Liver (tissue), 9 donors: ENCODE data around the gene TP53I11. TPM values are rescaled to one million over a fixed set of nuclear protein-coding genes. Genes with fewer than 3 reads are reported as not detected.

ENCODE experiments used
- DNase-seq: peaks from one replicate; pipeline ENCODE4 v3.0.0-alpha.2; 2017; ENCODE audit warnings: low spot score
- H3K27ac ChIP-seq, 2 donors: one replicate each; pipeline ENCODE4 v1.7.0; 2013; ENCODE audit warnings: inconsistent platforms in 2 of 2, low read length in 2 of 2, control low read depth in 1 of 2, low read depth in 1 of 2, mild to moderate bottlenecking in 1 of 2
- H3K27me3 ChIP-seq, 4 donors: one replicate each; pipeline versions ENCODE4 v1.6.1 to v1.7.0; 2013; ENCODE audit warnings: low read length in 3 of 4, inconsistent platforms in 1 of 4, mild to moderate bottlenecking in 1 of 4, moderate library complexity in 1 of 4; ENCODE audit not compliant: control insufficient read depth in 4 of 4, insufficient read depth in 4 of 4
- H3K36me3 ChIP-seq, 4 donors: one replicate each; pipeline versions ENCODE4 v1.6.1 to v1.7.0; 2013; ENCODE audit warnings: low read length in 3 of 4, mild to moderate bottlenecking in 3 of 4, low read depth in 1 of 4, moderate library complexity in 1 of 4; ENCODE audit not compliant: control insufficient read depth in 4 of 4, insufficient read depth in 3 of 4
- H3K4me1 ChIP-seq, 4 donors: one replicate each; pipeline versions ENCODE4 v1.6.1 to v1.7.0; 2013; ENCODE audit warnings: low read length in 3 of 4, mild to moderate bottlenecking in 3 of 4, moderate library complexity in 1 of 4; ENCODE audit not compliant: control insufficient read depth in 4 of 4, insufficient read depth in 4 of 4
- H3K4me3 ChIP-seq, 3 donors: one replicate each; pipeline versions ENCODE4 v1.6.1 to v1.7.0; 2013; ENCODE audit warnings: low read length in 3 of 3, control low read depth in 1 of 3, low read depth in 1 of 3, mild to moderate bottlenecking in 1 of 3
- H3K9ac ChIP-seq, 2 donors: one replicate each; pipeline ENCODE4 v1.7.0; 2013; ENCODE audit warnings: low read length in 2 of 2, mild to moderate bottlenecking in 2 of 2, moderate library complexity in 2 of 2, control low read depth in 1 of 2, low read depth in 1 of 2
- H3K9me3 ChIP-seq, 4 donors: one replicate each; pipeline versions ENCODE4 v1.6.1 to v1.7.0; 2013; ENCODE audit warnings: low read length in 3 of 4; ENCODE audit not compliant: control insufficient read depth in 4 of 4
- ATF3 ChIP-seq: IDR thresholded peaks from 2 replicates; pipeline ENCODE4 v1.6.1; 2016; ENCODE audit warnings: antibody characterized with exemption
- CTCF ChIP-seq: fragments of 150-350 bp; IDR thresholded peaks from 2 replicates; pipeline ENCODE4 v1.5.1; 2017; ENCODE audit warnings: improper control_type of control experiment, low read depth, low read length; ENCODE audit not compliant: missing input control
- EGR1 ChIP-seq, 2 donors: IDR thresholded peaks; 2 replicates each; pipeline ENCODE4 v1.6.1; 2016 to 2018; ENCODE audit warnings: antibody characterized with exemption in 2 of 2, low read depth in 2 of 2
- FOXA1 ChIP-seq: IDR thresholded peaks from 2 replicates; pipeline ENCODE4 v1.6.1; 2016; ENCODE audit warnings: antibody characterized with exemption
- FOXA2 ChIP-seq: IDR thresholded peaks from 2 replicates; pipeline ENCODE4 v1.6.1; 2016; ENCODE audit warnings: antibody characterized with exemption
- GABPA ChIP-seq, 2 donors: IDR thresholded peaks in 1 of 2; conservative IDR thresholded peaks in 1 of 2; 2 replicates each; pipeline ENCODE4 v1.6.1; 2016; ENCODE audit warnings: antibody characterized with exemption in 2 of 2, mild to moderate bottlenecking in 1 of 2, moderate library complexity in 1 of 2
- HNF4A ChIP-seq, 2 donors: conservative IDR thresholded peaks; 2 replicates each; pipeline ENCODE4 v1.6.1; 2016; ENCODE audit warnings: antibody characterized with exemption in 2 of 2, mild to moderate bottlenecking in 2 of 2
- HNF4G ChIP-seq: IDR thresholded peaks from 2 replicates; pipeline ENCODE4 v1.6.1; 2016; ENCODE audit warnings: antibody characterized with exemption
- JUND ChIP-seq, 2 donors: IDR thresholded peaks; 2 replicates each; pipeline ENCODE4 v1.6.1; 2016; ENCODE audit warnings: antibody characterized with exemption in 2 of 2
- NR2F2 ChIP-seq: IDR thresholded peaks from 2 replicates; pipeline ENCODE4 v1.6.1; 2016; ENCODE audit warnings: antibody characterized with exemption
- RAD21 ChIP-seq, 2 donors: IDR thresholded peaks; 2 replicates each; pipeline ENCODE4 v1.6.1; 2016; ENCODE audit warnings: antibody characterized with exemption in 2 of 2, mild to moderate bottlenecking in 2 of 2
- RXRA ChIP-seq, 2 donors: IDR thresholded peaks; 2 replicates each; pipeline ENCODE4 v1.6.1; 2017 to 2018; ENCODE audit warnings: antibody characterized with exemption in 2 of 2, mild to moderate bottlenecking in 1 of 2
- YY1 ChIP-seq: IDR thresholded peaks from 2 replicates; pipeline ENCODE4 v1.6.1; 2016; ENCODE audit warnings: antibody characterized with exemption, mild to moderate bottlenecking
- WGBS: extraction: QIAGEN DNeasy Blood & Tissue Kit; methylation state at CpG from one replicate; pipeline ENCODE4 v1.1.7; 2013; 5-methylcytosine and 5-hydroxymethylcytosine counted together
- polyA plus RNA-seq, 2 donors: library from polyadenylated mRNA; stranded (reverse) in 1 of 2; unstranded in 1 of 2; fragments of 200-250 nt in 1 of 2; fragments of >200 nt in 1 of 2; fragmentation: Nextera tagmentation in 1 of 2; extraction: Ambion mirVana in 1 of 2; gene quantifications; one replicate each; pipeline versions ENCODE4 v1.2.1 to v1.2.3, GENCODE V29; 2013 to 2015
- total RNA-seq, 2 donors: library from RNA; depleted of rRNA; stranded (reverse); fragments of >200 nt; gene quantifications; one replicate each; pipeline ENCODE4 v1.2.3, GENCODE V29; 2014
- TF ChIP-seq, protein P1 (sequence below): IDR thresholded peaks from 2 replicates; pipeline ENCODE4 v1.6.1; 2016; ENCODE audit warnings: antibody characterized with exemption
- TF ChIP-seq, protein P2 (sequence below): IDR thresholded peaks from 2 replicates; pipeline ENCODE4 v1.6.1; 2016; ENCODE audit warnings: antibody characterized with exemption
- donor health status: healthy.
- donor health status: healthy.
- donor health status: healthy.
- donor health status: healthy.
- donor health status: healthy.

The TP53I11 gene
- total and polyA plus RNA-seq, 4 donors, result 3.6 to 16.0 (median 8.3) TPM

DNA sequence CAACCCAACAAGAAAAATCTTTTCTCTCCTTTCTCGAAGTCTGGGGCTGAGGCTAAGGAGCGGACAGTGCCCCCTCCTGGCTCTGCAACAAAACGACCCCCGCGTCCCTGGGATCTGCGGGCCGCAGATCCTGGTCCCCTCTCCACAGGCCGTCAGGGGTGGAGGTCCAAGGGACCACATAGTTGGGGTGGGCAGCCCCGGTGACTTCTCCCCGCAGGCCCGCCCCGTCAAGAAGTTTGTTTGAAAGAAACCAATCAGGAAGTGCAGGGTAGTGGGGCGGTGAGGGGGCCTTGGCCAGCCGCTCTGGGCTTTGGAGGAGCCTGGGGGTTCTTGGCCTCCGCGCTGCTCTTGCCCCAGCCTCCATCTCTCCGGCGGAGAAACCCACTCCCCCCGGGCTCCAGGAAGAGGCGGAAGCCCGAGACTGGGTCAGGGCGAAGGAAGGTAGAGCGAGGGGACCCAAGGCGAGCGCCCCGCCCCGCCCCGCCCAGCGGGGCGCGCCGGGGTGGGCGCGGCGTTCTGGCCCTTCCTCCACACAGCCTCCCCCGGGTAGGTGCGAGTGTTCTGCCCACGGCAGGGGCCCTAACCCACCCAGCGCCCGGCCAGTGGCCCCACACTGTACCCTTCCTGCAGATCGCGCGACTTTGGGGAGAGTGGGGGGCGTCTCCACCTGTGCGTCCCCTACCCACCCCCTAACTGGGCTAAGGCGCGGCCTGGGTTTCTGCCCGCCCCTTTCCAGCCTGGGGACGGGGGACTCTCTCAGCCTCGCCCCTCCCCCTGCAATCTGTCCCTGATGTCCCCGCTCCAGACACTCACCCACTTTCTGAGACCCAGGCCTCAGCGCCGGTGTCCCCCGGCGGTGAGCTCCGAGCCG, 1.3 kb downstream of the TP53I11 start:
- peak overlapping the region; percentile 40 to 66 for H3K27ac ChIP-seq
- TF ChIP-seq FOXA2, result no peak
- TF ChIP-seq ATF3, result no peak
- TF ChIP-seq YY1, result no peak
- TF ChIP-seq JUND (IDR thresholded peaks at IDR 0.05), result no peak
- no peak for TF ChIP-seq HNF4A (conservative IDR thresholded peaks at IDR 0.05)
- TF ChIP-seq RXRA (IDR thresholded peaks at IDR 0.05), result no peak
- no peak for TF ChIP-seq GABPA (IDR thresholded peaks at IDR 0.05 in 1 of 2, conservative IDR thresholded peaks at IDR 0.05 in 1 of 2)
- peak in 1 of 2 donors; percentile 18 for TF ChIP-seq RAD21 (IDR thresholded peaks at IDR 0.05)
- peak; percentile 20 for TF ChIP-seq CTCF
- TF ChIP-seq HNF4G, result no peak
- no peak for TF ChIP-seq NR2F2
- no peak for DNase-seq
- H3K9me3 ChIP-seq, result no peaks in the 10 kb centered on the region
- H3K4me3 ChIP-seq, result peak overlapping the region in 2 of 3 donors; percentile 14 to 58
- H3K4me1 ChIP-seq, result peaks cover 0 to 7% (median 5%) of the 10 kb centered on the region in 4 donors
- 12% methylated on average over 57 of the region's 57 CpGs for WGBS
- no peaks in the 10 kb centered on the region for H3K36me3 ChIP-seq
- no peaks in the 10 kb centered on the region for H3K27me3 ChIP-seq
- H3K9ac ChIP-seq, result no peak overlapping the region

GRCh38 chr11:44948155-44948554, 2.5 kb downstream of the TP53I11 start:
- Histone ChIP-seq H3K4me3 (no peak overlapping the region), H3K9me3 (no peaks in the 10 kb centered on the region), H3K4me1 (peaks cover 0 to 5% (median 5%) of the 10 kb centered on the region in 4 donors), H3K9ac (no peak overlapping the region), H3K27me3 (no peaks in the 10 kb centered on the region), H3K27ac (no peak overlapping the region), H3K36me3 (no peaks in the 10 kb centered on the region)
- WGBS, result 86% methylated on average over 3 of the region's 3 CpGs
- TF ChIP-seq FOXA1, result no peak
- TF ChIP-seq, protein P1, sequence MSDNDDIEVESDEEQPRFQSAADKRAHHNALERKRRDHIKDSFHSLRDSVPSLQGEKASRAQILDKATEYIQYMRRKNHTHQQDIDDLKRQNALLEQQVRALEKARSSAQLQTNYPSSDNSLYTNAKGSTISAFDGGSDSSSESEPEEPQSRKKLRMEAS, result no peak
- no peak for TF ChIP-seq GABPA (IDR thresholded peaks at IDR 0.05 in 1 of 2, conservative IDR thresholded peaks at IDR 0.05 in 1 of 2)
- TF ChIP-seq HNF4A (conservative IDR thresholded peaks at IDR 0.05), result no peak
- TF ChIP-seq FOXA2, result no peak
- TF ChIP-seq EGR1 (IDR thresholded peaks at IDR 0.05; ENCODE audit: low read depth in 2 of 2), result no peak
- TF ChIP-seq, protein P2, sequence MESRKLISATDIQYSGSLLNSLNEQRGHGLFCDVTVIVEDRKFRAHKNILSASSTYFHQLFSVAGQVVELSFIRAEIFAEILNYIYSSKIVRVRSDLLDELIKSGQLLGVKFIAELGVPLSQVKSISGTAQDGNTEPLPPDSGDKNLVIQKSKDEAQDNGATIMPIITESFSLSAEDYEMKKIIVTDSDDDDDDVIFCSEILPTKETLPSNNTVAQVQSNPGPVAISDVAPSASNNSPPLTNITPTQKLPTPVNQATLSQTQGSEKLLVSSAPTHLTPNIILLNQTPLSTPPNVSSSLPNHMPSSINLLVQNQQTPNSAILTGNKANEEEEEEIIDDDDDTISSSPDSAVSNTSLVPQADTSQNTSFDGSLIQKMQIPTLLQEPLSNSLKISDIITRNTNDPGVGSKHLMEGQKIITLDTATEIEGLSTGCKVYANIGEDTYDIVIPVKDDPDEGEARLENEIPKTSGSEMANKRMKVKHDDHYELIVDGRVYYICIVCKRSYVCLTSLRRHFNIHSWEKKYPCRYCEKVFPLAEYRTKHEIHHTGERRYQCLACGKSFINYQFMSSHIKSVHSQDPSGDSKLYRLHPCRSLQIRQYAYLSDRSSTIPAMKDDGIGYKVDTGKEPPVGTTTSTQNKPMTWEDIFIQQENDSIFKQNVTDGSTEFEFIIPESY, result no peak
- DNase-seq, result no peak
